ENCODE results near the gene PIEZO2.

DNA sequence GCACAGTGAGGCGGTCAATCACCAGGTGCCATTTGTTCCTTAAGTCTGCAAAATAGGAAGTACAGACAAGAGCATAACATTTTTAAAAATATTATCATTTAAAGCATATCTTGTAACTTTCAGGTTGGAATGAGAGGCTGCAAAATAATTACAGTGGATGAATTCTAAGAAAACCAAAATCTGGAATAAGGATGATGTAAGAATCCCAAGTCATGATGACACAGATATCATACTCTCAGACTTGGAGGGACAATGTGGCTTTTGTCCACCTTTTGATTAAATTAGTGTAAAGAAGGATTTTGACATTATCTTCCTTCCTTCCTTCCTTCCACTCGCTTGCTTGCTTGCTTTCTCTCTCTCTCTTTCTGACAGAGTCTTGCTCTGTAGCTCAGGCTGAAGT, 379.1 kb downstream of the PIEZO2 start:
- TF ChIP-seq, protein P1, sequence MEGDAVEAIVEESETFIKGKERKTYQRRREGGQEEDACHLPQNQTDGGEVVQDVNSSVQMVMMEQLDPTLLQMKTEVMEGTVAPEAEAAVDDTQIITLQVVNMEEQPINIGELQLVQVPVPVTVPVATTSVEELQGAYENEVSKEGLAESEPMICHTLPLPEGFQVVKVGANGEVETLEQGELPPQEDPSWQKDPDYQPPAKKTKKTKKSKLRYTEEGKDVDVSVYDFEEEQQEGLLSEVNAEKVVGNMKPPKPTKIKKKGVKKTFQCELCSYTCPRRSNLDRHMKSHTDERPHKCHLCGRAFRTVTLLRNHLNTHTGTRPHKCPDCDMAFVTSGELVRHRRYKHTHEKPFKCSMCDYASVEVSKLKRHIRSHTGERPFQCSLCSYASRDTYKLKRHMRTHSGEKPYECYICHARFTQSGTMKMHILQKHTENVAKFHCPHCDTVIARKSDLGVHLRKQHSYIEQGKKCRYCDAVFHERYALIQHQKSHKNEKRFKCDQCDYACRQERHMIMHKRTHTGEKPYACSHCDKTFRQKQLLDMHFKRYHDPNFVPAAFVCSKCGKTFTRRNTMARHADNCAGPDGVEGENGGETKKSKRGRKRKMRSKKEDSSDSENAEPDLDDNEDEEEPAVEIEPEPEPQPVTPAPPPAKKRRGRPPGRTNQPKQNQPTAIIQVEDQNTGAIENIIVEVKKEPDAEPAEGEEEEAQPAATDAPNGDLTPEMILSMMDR (IDR thresholded peaks at IDR 0.05; ENCODE audit: insufficient read depth, low read length, poor library complexity, severe bottlenecking), result no peak
- no peak for TF ChIP-seq EZH2phosphoT487 (conservative IDR thresholded peaks at IDR 0.05; ENCODE audit: low read length)

Measured in SU-DHL-6 (cell line).